ENCODE data around the gene NTMT2. TPM values are rescaled to one million over a fixed set of nuclear protein-coding genes. Genes with fewer than 3 reads are reported as not detected.

NTMT2 gene
- total RNA-seq, 1 donor: not detected

DNA sequence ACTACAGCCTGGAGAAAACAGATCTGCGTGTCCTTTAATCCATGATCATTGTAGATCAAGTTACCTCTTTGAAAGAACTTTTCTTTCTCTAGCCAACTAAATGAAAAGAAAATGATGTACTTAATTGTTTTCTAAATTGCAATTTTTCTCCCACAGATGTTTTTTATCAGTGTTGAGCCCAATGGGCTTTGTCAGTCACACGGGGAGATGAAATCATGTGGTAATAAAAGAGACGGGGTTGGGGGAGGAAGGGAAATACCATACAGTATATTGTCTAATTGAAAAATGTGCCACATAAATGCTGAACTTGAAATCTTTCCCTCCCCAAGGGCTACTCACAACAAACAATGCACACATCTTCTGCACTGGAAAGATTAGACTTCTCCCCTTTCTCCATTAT lies 58.4 kb downstream of the NTMT2 start:
- TF ChIP-seq, protein P1, sequence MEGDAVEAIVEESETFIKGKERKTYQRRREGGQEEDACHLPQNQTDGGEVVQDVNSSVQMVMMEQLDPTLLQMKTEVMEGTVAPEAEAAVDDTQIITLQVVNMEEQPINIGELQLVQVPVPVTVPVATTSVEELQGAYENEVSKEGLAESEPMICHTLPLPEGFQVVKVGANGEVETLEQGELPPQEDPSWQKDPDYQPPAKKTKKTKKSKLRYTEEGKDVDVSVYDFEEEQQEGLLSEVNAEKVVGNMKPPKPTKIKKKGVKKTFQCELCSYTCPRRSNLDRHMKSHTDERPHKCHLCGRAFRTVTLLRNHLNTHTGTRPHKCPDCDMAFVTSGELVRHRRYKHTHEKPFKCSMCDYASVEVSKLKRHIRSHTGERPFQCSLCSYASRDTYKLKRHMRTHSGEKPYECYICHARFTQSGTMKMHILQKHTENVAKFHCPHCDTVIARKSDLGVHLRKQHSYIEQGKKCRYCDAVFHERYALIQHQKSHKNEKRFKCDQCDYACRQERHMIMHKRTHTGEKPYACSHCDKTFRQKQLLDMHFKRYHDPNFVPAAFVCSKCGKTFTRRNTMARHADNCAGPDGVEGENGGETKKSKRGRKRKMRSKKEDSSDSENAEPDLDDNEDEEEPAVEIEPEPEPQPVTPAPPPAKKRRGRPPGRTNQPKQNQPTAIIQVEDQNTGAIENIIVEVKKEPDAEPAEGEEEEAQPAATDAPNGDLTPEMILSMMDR (IDR thresholded peaks at IDR 0.05; ENCODE audit: insufficient read depth, low read depth, low read length): no peak
- no peak overlapping the region for H3K4me3 ChIP-seq (ENCODE audit: low read depth, low read length)
- DNase-seq (ENCODE audit: low read depth): peak; percentile 23

DNA sequence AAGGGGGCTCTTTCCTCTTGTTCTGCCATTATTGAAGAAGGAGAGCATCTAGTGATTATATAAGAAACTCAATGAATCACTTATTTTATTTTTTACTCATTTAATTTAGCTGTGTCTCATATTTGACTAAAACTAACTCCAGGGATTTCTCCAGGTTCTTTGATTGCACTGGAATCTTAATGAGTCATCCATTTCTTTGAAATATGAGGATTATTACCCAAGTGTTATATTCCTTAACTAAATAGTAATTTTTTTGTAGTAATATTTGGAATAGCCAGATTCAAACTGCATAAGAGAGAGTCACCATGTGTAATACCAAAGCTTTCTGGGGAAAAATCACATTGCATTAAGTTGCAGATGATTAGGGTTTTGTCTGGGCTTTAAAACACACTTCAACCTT lies 59.5 kb downstream of the NTMT2 start:
- DNase-seq (ENCODE audit: low read depth): no peak
- no peak overlapping the region for H3K4me3 ChIP-seq (ENCODE audit: low read depth, low read length)
- TF ChIP-seq, protein P1 (IDR thresholded peaks at IDR 0.05; ENCODE audit: insufficient read depth, low read depth, low read length): no peak

DNA sequence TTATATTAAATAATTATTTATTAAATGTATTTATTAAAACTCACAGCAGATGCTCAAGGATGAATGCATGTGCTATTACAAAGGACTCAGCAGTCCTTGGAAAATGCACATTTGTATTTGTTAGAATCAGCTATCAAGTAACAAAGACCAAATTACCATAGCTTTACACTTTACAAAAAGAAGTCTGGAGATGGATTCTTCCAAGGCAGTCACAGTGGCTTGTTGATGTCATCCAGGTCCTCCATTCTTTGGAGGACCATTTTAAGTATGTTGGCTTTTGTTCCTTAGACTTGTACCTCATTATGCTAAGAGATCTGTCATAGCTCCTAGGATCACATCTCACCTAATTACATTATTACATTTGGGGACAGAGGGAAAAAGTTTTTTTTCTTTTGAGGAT lies 63.4 kb downstream of the NTMT2 start:
- no peak for DNase-seq (ENCODE audit: low read depth)
- TF ChIP-seq, protein P1 (IDR thresholded peaks at IDR 0.05; ENCODE audit: insufficient read depth, low read depth, low read length): no peak
- H3K4me3 ChIP-seq (ENCODE audit: low read depth, low read length): no peak overlapping the region

DNA sequence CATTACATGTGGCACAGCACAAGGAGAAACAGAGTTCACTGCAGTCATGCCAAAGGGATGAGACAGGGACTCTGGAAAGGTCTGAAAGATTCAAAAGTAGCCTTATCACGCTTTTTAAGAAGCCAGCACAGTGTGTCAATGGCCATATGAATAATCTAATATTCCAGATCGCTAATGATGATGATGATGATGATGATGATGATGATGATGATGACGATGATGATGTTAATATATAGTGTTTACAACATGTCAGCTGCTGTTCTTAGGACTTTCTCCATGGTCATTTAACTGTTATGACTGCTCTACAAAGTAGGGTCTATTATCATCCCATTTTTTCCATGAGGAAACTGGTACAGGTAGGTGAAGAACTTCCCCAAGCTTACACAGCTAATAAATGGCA lies 64.4 kb downstream of the NTMT2 start:
- no peak overlapping the region for H3K4me3 ChIP-seq (ENCODE audit: low read depth, low read length)
- no peak for DNase-seq (ENCODE audit: low read depth)
- TF ChIP-seq, protein P1 (IDR thresholded peaks at IDR 0.05; ENCODE audit: insufficient read depth, low read depth, low read length): no peak

DNA sequence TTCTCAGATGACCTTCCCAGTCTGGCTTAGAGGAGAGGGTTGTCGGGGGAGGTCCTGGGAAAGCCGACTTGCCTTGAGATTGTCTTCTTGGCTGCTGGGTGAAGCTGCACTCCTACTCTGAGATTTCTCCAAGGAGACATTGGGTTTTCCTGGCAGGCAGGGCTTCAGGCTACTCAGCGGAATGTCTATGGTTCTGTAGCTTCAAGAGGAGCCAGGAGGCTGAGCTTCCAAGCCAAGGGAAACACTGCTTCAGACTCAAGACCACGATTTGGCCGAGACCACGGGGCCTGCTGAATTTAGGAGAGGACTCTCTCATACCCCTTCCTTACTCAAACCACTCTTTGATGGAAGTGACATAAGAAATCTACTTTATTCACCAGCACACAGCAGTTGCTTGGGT lies 67.8 kb downstream of the NTMT2 start:
- no peak overlapping the region for H3K4me3 ChIP-seq (ENCODE audit: low read depth, low read length)
- TF ChIP-seq, protein P1 (IDR thresholded peaks at IDR 0.05; ENCODE audit: insufficient read depth, low read depth, low read length): no peak
- DNase-seq (ENCODE audit: low read depth): no peak

DNA sequence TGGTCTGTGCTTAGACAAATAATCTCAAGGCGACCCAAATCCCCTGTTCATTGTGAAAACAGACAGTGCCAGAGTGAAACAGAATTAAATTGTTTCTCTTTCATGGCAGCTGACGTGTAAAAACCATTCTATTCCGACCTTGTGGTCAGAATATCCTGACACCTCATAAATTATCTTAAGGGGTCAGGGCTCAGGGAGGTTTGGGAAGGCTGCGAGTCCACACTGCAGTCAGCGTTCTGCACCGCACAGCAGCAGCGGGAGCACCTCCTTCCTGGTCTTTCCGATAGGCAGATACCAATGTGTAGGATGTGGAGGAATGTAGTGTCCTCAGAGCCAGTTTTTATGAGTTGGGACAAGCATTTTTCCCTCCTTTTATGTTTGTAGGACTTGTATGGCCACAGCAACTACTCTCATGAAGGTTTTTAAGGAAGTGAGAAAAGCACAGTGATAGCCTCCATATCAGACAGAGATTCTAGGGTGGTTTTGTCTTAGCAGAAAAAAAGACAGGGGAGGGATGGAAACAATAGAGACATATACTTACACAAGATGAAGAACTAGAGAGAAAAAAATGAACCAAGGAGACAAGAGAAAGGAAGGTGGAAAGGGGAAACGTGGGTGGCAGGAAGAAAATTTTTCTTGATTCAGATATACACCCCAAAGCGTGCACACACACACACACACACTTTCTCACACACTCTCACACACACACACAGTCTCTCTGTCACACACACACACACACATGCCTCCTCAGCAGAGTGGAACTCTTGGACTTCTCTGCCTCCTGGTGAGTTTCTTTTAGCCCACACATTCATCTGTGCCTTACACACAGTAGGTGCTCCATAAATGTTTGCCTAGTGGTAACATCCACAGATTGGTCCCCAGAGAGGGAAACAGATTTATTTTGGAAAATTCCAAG lies 68.6 kb downstream of the NTMT2 start:
- TF ChIP-seq, protein P1 (IDR thresholded peaks at IDR 0.05; ENCODE audit: insufficient read depth, low read depth, low read length): no peak
- DNase-seq (ENCODE audit: low read depth): peak; percentile 29

More for the DNA sequence above, 68.6 kb downstream of the NTMT2 start:
- H3K4me3 ChIP-seq (ENCODE audit: low read depth, low read length): no peak overlapping the region
